ENCODE results near the gene TEKT3. TPM values are rescaled to one million over a fixed set of nuclear protein-coding genes. Genes with fewer than 3 reads are reported as not detected.

The TEKT3 gene
- total RNA-seq, 4 donors from 2014 or later, result not detected

DNA sequence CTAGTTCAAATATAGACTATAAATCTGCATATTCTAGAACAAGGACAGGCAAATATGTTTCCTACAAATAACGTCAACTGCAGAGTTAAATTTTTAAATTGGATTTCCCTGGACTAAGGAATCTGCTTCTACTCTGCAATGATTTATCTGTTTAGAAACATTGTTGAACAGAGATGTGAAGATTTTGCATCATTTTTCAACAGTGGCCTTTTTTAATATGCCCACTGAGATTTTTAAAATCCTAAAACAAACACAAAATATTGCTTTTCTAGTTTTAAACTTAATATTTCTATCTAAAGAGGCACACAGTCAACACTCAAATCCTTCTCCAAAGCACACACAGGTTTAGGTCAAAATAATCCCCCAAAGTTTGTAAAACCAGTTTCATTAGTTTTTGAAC lies 52.5 kb downstream of the TEKT3 start:
- H3K4me3 ChIP-seq, result no peak overlapping the region
- intact Hi-C loops (cut with DNase I; ENCODE audit: low total_unique reads) (no loop called here), in situ Hi-C loops (cut with MboI; ENCODE audit: low sequenced_read_pairs in 4 of 4) (no loop called here)
- no peak overlapping the region for H3K27ac ChIP-seq
- no peaks in the 10 kb centered on the region for H3K9me3 ChIP-seq
- ATAC-seq, result no peak
- TF ChIP-seq POLR2A (IDR thresholded peaks at IDR 0.05) (no peak), CTCF (IDR thresholded peaks at IDR 0.05 in 4 of 5, conservative IDR thresholded peaks at IDR 0.05 in 1 of 5) (no peak)
- H3K27me3 ChIP-seq, result no peaks in the 10 kb centered on the region
- no peaks in the 10 kb centered on the region for H3K36me3 ChIP-seq
- peaks cover 0 to 4% of the 10 kb centered on the region in 2 donors for H3K4me1 ChIP-seq
- no peak for DNase-seq

- Histone ChIP-seq H3K36me3 (no peaks in the 10 kb centered on the region), H3K27ac (no peak overlapping the region), H3K27me3 (no peaks in the 10 kb centered on the region), H3K9me3 (no peaks in the 10 kb centered on the region), H3K4me3 (no peak overlapping the region), H3K4me1 (peaks cover 0 to 4% of the 10 kb centered on the region in 2 donors)
- DNase-seq (no peak), ATAC-seq (no peak)
- no peak for TF ChIP-seq POLR2A (IDR thresholded peaks at IDR 0.05)
- TF ChIP-seq CTCF (IDR thresholded peaks at IDR 0.05 in 4 of 5, conservative IDR thresholded peaks at IDR 0.05 in 1 of 5), result no peak
- in situ Hi-C loops (cut with MboI; ENCODE audit: low sequenced_read_pairs in 4 of 4), result no loop called here
- intact Hi-C loops (cut with DNase I; ENCODE audit: low total_unique reads), result no loop called here
These were observed 53.7 kb downstream of the TEKT3 start for GRCh38 chr17:15287538-15288267.

DNA sequence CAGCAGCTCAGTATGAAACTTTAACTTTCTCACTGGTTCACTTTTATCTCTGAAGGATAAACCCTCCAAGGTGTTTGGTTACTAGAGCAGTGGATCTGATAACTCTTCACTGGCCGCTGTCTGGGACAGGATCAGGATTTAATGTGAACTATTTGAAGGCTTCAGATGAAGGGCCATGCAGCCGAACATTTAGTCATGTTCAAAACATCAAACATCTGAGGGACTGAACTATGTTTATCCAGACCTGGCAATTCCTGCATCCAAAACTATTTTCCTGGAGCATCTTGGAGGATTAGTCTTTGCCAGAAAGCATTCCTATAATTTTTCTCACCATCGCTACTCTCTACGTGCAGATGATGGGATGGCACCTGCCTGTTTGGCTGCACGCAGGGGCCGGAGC lies 55.9 kb downstream of the TEKT3 start:
- TF ChIP-seq POLR2A (IDR thresholded peaks at IDR 0.05) (no peak), CTCF (IDR thresholded peaks at IDR 0.05 in 4 of 5, conservative IDR thresholded peaks at IDR 0.05 in 1 of 5) (no peak)
- H3K4me1 ChIP-seq, result peaks cover 0 to 4% of the 10 kb centered on the region in 2 donors
- no peak overlapping the region for H3K4me3 ChIP-seq
- no peaks in the 10 kb centered on the region for H3K9me3 ChIP-seq
- no peaks in the 10 kb centered on the region for H3K36me3 ChIP-seq
- no peak for ATAC-seq
- in situ Hi-C loops (cut with MboI; ENCODE audit: low sequenced_read_pairs in 4 of 4) (no loop called here), intact Hi-C loops (cut with DNase I; ENCODE audit: low total_unique reads) (no loop called here)
- no peaks in the 10 kb centered on the region for H3K27me3 ChIP-seq
- no peak overlapping the region for H3K27ac ChIP-seq
- no peak for DNase-seq

GRCh38 chr17:15284537-15284936 lies 56.9 kb downstream of the TEKT3 start:
- ATAC-seq (no peak), DNase-seq (no peak)
- Histone ChIP-seq H3K4me1 (peaks cover 0 to 4% of the 10 kb centered on the region in 2 donors), H3K27me3 (no peaks in the 10 kb centered on the region), H3K9me3 (no peaks in the 10 kb centered on the region), H3K36me3 (no peaks in the 10 kb centered on the region), H3K27ac (no peak overlapping the region), H3K4me3 (no peak overlapping the region)
- no peak for TF ChIP-seq POLR2A (IDR thresholded peaks at IDR 0.05)
- TF ChIP-seq CTCF (IDR thresholded peaks at IDR 0.05 in 4 of 5, conservative IDR thresholded peaks at IDR 0.05 in 1 of 5), result no peak
- in situ Hi-C loops (cut with MboI; ENCODE audit: low sequenced_read_pairs in 4 of 4), result no loop called here
- intact Hi-C loops (cut with DNase I; ENCODE audit: low total_unique reads), result no loop called here

GRCh38 chr17:15284107-15284506 lies 57.3 kb downstream of the TEKT3 start:
- no peak overlapping the region for H3K4me3 ChIP-seq
- in situ Hi-C loops (cut with MboI; ENCODE audit: low sequenced_read_pairs in 4 of 4) (no loop called here), intact Hi-C loops (cut with DNase I; ENCODE audit: low total_unique reads) (no loop called here)
- DNase-seq, result no peak
- no peaks in the 10 kb centered on the region for H3K36me3 ChIP-seq
- no peaks in the 10 kb centered on the region for H3K9me3 ChIP-seq
- H3K27ac ChIP-seq, result no peak overlapping the region
- TF ChIP-seq CTCF (IDR thresholded peaks at IDR 0.05 in 4 of 5, conservative IDR thresholded peaks at IDR 0.05 in 1 of 5) (no peak), POLR2A (IDR thresholded peaks at IDR 0.05) (no peak)
- peaks cover 0 to 4% of the 10 kb centered on the region in 2 donors for H3K4me1 ChIP-seq
- no peak for ATAC-seq
- no peaks in the 10 kb centered on the region for H3K27me3 ChIP-seq

All from gastrocnemius medialis (tissue), 4 donors.